NCI-H2107 treated with DMSO at 0.1 percent for 48 hours (cell line): ENCODE data around the gene HSPA1B.
"Not testable (repeated sequence)": the region's sequence is repeated elsewhere in the genome, so short reads cannot be mapped to it uniquely, and the experiment has no call there.

Experiments
- DNase-seq: peaks from one replicate; lab custom pipeline; 2025; ENCODE audit not compliant: unreplicated experiment; lab: John Stamatoyannopoulos, UW

HSPA1B gene

GRCh38 chr6:31858707-31859106 lies 31.2 kb downstream of the HSPA1B start:
- no peak for DNase-seq

- no peak for DNase-seq
Measured at GRCh38 chr6:31859923-31860322, 32.4 kb downstream of the HSPA1B start.

GRCh38 chr6:31860349-31860748 lies 32.8 kb downstream of the HSPA1B start:
- DNase-seq = no peak

- DNase-seq = no peak
Measured at GRCh38 chr6:31861150-31861549, 33.6 kb downstream of the HSPA1B start.

- DNase-seq = no peak
Measured at GRCh38 chr6:31861919-31862343, 34.4 kb downstream of the HSPA1B start.

- DNase-seq = peak; percentile 89
Measured at GRCh38 chr6:31862344-31863235, 35.1 kb downstream of the HSPA1B start, which contains the start of gene NEU1. TSS of gene NEU1 (minus strand) at chr6:31862821. CDS start at chr6:31862776, 45 bp downstream.

- not testable (repeated sequence) for DNase-seq
Measured at GRCh38 chr6:31864123-31864562, 36.6 kb downstream of the HSPA1B start.

GRCh38 chr6:31864818-31865204 lies 37.3 kb downstream of the HSPA1B start:
- DNase-seq = no peak

- DNase-seq = no peak
Measured at GRCh38 chr6:31865205-31866118, 37.9 kb downstream of the HSPA1B start.

- DNase-seq = not testable (repeated sequence)
Measured at GRCh38 chr6:31868658-31868971, 41.1 kb downstream of the HSPA1B start.

- DNase-seq = no peak
Measured at GRCh38 chr6:31869343-31869742, 41.8 kb downstream of the HSPA1B start.

- no peak for DNase-seq
Measured at GRCh38 chr6:31870385-31870921, 42.9 kb downstream of the HSPA1B start.

- no peak for DNase-seq
Measured at GRCh38 chr6:31871046-31871659, 43.6 kb downstream of the HSPA1B start.

- no peak for DNase-seq
Measured at GRCh38 chr6:31874084-31874670, 46.6 kb downstream of the HSPA1B start.

- DNase-seq = no peak
Measured at GRCh38 chr6:31874836-31875572, 47.5 kb downstream of the HSPA1B start.

- no peak for DNase-seq
Measured at GRCh38 chr6:31875877-31876276, 48.3 kb downstream of the HSPA1B start.

GRCh38 chr6:31876357-31876756 lies 48.8 kb downstream of the HSPA1B start:
- DNase-seq = no peak

GRCh38 chr6:31877125-31877650 lies 49.6 kb downstream of the HSPA1B start:
- DNase-seq = no peak

GRCh38 chr6:31877651-31878161 lies 50.2 kb downstream of the HSPA1B start:
- DNase-seq = no peak
